ENCODE results near the gene FOSB. TPM values are rescaled to one million over a fixed set of nuclear protein-coding genes. Genes with fewer than 3 reads are reported as not detected.

Gene FOSB
- total RNA-seq, 1 donor from 2014 or later = 13.3 TPM

DNA sequence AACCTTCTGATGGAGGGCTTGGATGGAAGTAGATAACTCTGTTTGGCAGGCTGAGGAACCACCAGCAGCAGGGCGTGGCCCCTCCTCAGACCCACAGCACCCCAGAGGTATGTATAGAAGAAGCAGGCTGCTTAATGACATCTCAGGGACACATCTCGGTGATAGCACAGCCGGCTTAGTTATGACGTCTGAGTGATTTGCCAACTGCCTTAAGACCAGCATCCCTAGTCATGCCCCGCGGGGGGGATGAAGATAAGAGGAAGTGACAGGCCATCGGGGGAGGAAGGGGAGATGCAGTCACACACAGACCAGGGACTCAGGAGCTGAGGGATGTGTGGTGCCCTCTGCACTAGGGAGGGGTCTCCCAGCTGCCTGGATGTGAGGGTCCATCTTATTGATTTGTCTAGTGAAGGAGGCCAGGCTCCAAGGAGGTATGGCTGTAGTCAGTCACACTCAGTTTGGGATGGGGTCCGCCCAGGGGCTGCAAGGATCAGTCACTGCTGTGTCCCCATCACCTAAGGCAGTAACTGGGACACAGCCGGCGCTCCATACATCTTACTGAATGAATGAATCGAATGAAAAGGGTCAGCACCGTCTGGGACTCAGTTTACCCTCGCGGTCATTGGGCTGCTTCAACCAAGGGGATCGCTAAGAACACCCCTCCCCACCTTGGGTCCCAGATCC, 24.9 kb upstream of the FOSB start:
- Mint-ChIP-seq H3K4me3 (ENCODE audit: unreplicated experiment) (peak overlapping the region; percentile 79), H3K36me3 (ENCODE audit: low read depth, unreplicated experiment) (no peaks in the 10 kb centered on the region), H3K4me1 (ENCODE audit: low read depth, unreplicated experiment) (peaks cover 10% of the 10 kb centered on the region), H3K27me3 (ENCODE audit: low read depth, unreplicated experiment) (no peaks in the 10 kb centered on the region), H3K9me3 (ENCODE audit: unreplicated experiment) (no peaks in the 10 kb centered on the region), H3K27ac (ENCODE audit: unreplicated experiment) (peak overlapping the region; percentile 72)
- TF ChIP-seq CTCF (IDR thresholded peaks at IDR 0.05; ENCODE audit: insufficient read depth, low read depth, low read length) (no peak), EZH2 (IDR thresholded peaks at IDR 0.05; ENCODE audit: insufficient read depth, low read length) (no peak)
- H3K9ac ChIP-seq (ENCODE audit: low read length) = peak overlapping the region; percentile 99
- FAIRE-seq (no peak), DNase-seq (ENCODE audit: low read depth) (peak; percentile 16)
- H3K27ac ChIP-seq (ENCODE audit: low read depth, low read length) = peak overlapping the region; percentile 94
- H3K4me3 ChIP-seq (ENCODE audit: insufficient read depth, low read depth, low read length) = peak overlapping the region; percentile 67
- no peaks in the 10 kb centered on the region for H3K27me3 ChIP-seq (ENCODE audit: insufficient read depth, low read length)
- no peaks in the 10 kb centered on the region for H3K9me3 ChIP-seq (ENCODE audit: insufficient read depth, low read depth, low read length)
- no peaks in the 10 kb centered on the region for H3K79me2 ChIP-seq (ENCODE audit: insufficient read depth, low read length)
- peak overlapping the region; percentile 97 for H3K4me2 ChIP-seq (ENCODE audit: low read length)
- peaks cover 29% of the 10 kb centered on the region for H3K4me1 ChIP-seq (ENCODE audit: insufficient read depth, low read length)
- peak overlapping the region; percentile 61 for H2AFZ ChIP-seq (ENCODE audit: low read depth, low read length)
- H3K36me3 ChIP-seq (ENCODE audit: insufficient read depth, low read length) = no peaks in the 10 kb centered on the region
- no peaks in the 10 kb centered on the region for H4K20me1 ChIP-seq (ENCODE audit: insufficient read depth, low read length)

GRCh38 chr19:45443462-45444317, 24.1 kb upstream of the FOSB start:
- H4K20me1 ChIP-seq (ENCODE audit: insufficient read depth, low read length) = no peaks in the 10 kb centered on the region
- TF ChIP-seq CTCF (IDR thresholded peaks at IDR 0.05; ENCODE audit: insufficient read depth, low read depth, low read length) (no peak), EZH2 (IDR thresholded peaks at IDR 0.05; ENCODE audit: insufficient read depth, low read length) (no peak)
- peak overlapping the region; percentile 99 for H3K9ac ChIP-seq (ENCODE audit: low read length)
- H3K27me3 ChIP-seq (ENCODE audit: insufficient read depth, low read length) = no peaks in the 10 kb centered on the region
- Mint-ChIP-seq H3K27me3 (ENCODE audit: low read depth, unreplicated experiment) (no peaks in the 10 kb centered on the region), H3K36me3 (ENCODE audit: low read depth, unreplicated experiment) (no peaks in the 10 kb centered on the region), H3K27ac (ENCODE audit: unreplicated experiment) (peak overlapping the region; percentile 98), H3K4me1 (ENCODE audit: low read depth, unreplicated experiment) (peaks cover 10% of the 10 kb centered on the region), H3K9me3 (ENCODE audit: unreplicated experiment) (no peaks in the 10 kb centered on the region), H3K4me3 (ENCODE audit: unreplicated experiment) (peak overlapping the region; percentile 85)
- peak; percentile 63 for DNase-seq (ENCODE audit: low read depth)
- peak overlapping the region; percentile 67 for H3K4me3 ChIP-seq (ENCODE audit: insufficient read depth, low read depth, low read length)
- H2AFZ ChIP-seq (ENCODE audit: low read depth, low read length) = peak overlapping the region; percentile 61
- peaks cover 29% of the 10 kb centered on the region for H3K4me1 ChIP-seq (ENCODE audit: insufficient read depth, low read length)
- H3K27ac ChIP-seq (ENCODE audit: low read depth, low read length) = peak overlapping the region; percentile 94
- H3K9me3 ChIP-seq (ENCODE audit: insufficient read depth, low read depth, low read length) = no peaks in the 10 kb centered on the region
- no peak for FAIRE-seq
- no peaks in the 10 kb centered on the region for H3K36me3 ChIP-seq (ENCODE audit: insufficient read depth, low read length)
- H3K79me2 ChIP-seq (ENCODE audit: insufficient read depth, low read length) = no peaks in the 10 kb centered on the region
- H3K4me2 ChIP-seq (ENCODE audit: low read length) = peak overlapping the region; percentile 97
